GM18517 (cell line): Measurements from ENCODE around the gene DLX2.
"Not testable (repeated sequence)": the region's sequence is repeated elsewhere in the genome, so short reads cannot be mapped to it uniquely, and the experiment has no call there.

ENCODE experiments used
- ATAC-seq: cut with Tn5 transposase; IDR thresholded peaks from one replicate; pipeline ENCODE4 v1.9.1; 2021; ENCODE audit warnings: mild to moderate bottlenecking, moderate library complexity; ENCODE audit not compliant: unreplicated experiment

The DLX2 gene

GRCh38 chr2:172083628-172084394 is 18.9 kb downstream of the DLX2 start:
- no peak for ATAC-seq

- no peak for ATAC-seq
Measured at GRCh38 chr2:172082944-172083627, 19.6 kb downstream of the DLX2 start.

- ATAC-seq, result no peak
Measured at GRCh38 chr2:172082105-172082943, 20.4 kb downstream of the DLX2 start.

- no peak for ATAC-seq
Measured at GRCh38 chr2:172081221-172082022, 21.3 kb downstream of the DLX2 start.

- ATAC-seq, result no peak
Measured at GRCh38 chr2:172080641-172081220, 22.0 kb downstream of the DLX2 start.

- no peak for ATAC-seq
Measured at GRCh38 chr2:172079838-172080640, 22.7 kb downstream of the DLX2 start.

- ATAC-seq, result no peak
Measured at GRCh38 chr2:172079416-172079815, 23.3 kb downstream of the DLX2 start.

GRCh38 chr2:172074254-172074653 is 28.4 kb downstream of the DLX2 start:
- ATAC-seq, result no peak

GRCh38 chr2:172073518-172073917 is 29.2 kb downstream of the DLX2 start:
- no peak for ATAC-seq

GRCh38 chr2:172072706-172073105 is 30.0 kb downstream of the DLX2 start:
- no peak for ATAC-seq

- no peak for ATAC-seq
Measured at GRCh38 chr2:172072303-172072702, 30.4 kb downstream of the DLX2 start.

- no peak for ATAC-seq
Measured at GRCh38 chr2:172070936-172071335, 31.8 kb downstream of the DLX2 start.

GRCh38 chr2:172067905-172068304 is 34.8 kb downstream of the DLX2 start:
- not testable (repeated sequence) for ATAC-seq

- no peak for ATAC-seq
Measured at GRCh38 chr2:172066394-172066886, 36.3 kb downstream of the DLX2 start.

- no peak for ATAC-seq
Measured at GRCh38 chr2:172065111-172065510, 37.6 kb downstream of the DLX2 start.

GRCh38 chr2:172063446-172063845 is 39.3 kb downstream of the DLX2 start:
- no peak for ATAC-seq

GRCh38 chr2:172062402-172063004 is 40.2 kb downstream of the DLX2 start:
- no peak for ATAC-seq

GRCh38 chr2:172060118-172060517 is 42.6 kb downstream of the DLX2 start:
- not testable (repeated sequence) for ATAC-seq

GRCh38 chr2:172058660-172059059 is 44.0 kb downstream of the DLX2 start:
- no peak for ATAC-seq
